Transverse colon (tissue), 4 donors: ENCODE data around the gene PXN.

Experiments
- POLR2A ChIP-seq: fragments of 450-650 bp; IDR thresholded peaks from one replicate; pipeline ENCODE4 v1.6.1; 2016; ENCODE audit warnings: antibody characterized with exemption, mild to moderate bottlenecking, moderate library complexity
- POLR2AphosphoS5 ChIP-seq, 3 donors: sonication (generic); formaldehyde crosslinking; IDR thresholded peaks; one replicate each; pipeline ENCODE4 v1.6.1; 2016; ENCODE audit warnings: antibody characterized with exemption in 3 of 3
- TF ChIP-seq, protein P1 (sequence below), 5 experiments: fragments of 200-600 bp in 3 of 5; fragments of 450-650 bp in 2 of 5; sonication (generic) in 3 of 5; IDR thresholded peaks; 1 replicate in 2 of 5; 2 replicates in 3 of 5; pipeline ENCODE4 v1.5.1; 2016 to 2017; ENCODE audit warnings: antibody characterized with exemption in 5 of 5, inconsistent platforms in 3 of 5, mild to moderate bottlenecking in 2 of 5, moderate library complexity in 1 of 5

DNA sequence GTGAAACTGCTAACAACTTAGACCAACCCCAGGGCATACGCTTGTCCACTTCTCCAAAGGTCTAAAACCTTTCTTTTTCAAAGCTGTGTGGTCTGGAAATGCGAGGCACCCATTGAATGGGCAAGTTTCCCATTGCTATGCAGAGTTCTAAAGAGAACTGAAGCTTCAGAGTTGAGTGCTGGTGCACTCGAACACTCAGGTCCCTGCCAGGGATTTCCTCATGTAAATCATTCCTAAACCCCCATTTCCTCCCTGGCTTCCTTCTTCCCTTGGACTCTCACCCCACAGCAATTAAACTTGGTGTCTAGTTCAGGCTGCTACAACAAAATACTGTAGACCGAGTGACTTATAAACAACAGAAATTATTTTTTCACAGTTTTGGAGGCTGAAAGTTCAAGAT is 2.2 kb upstream of the PXN start:
- TF ChIP-seq, protein P1, sequence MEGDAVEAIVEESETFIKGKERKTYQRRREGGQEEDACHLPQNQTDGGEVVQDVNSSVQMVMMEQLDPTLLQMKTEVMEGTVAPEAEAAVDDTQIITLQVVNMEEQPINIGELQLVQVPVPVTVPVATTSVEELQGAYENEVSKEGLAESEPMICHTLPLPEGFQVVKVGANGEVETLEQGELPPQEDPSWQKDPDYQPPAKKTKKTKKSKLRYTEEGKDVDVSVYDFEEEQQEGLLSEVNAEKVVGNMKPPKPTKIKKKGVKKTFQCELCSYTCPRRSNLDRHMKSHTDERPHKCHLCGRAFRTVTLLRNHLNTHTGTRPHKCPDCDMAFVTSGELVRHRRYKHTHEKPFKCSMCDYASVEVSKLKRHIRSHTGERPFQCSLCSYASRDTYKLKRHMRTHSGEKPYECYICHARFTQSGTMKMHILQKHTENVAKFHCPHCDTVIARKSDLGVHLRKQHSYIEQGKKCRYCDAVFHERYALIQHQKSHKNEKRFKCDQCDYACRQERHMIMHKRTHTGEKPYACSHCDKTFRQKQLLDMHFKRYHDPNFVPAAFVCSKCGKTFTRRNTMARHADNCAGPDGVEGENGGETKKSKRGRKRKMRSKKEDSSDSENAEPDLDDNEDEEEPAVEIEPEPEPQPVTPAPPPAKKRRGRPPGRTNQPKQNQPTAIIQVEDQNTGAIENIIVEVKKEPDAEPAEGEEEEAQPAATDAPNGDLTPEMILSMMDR (IDR thresholded peaks at IDR 0.05) = no peak
- TF ChIP-seq POLR2AphosphoS5 (IDR thresholded peaks at IDR 0.05) (no peak), POLR2A (no peak)
